ENCODE data around the gene DNAJB4.

DNA sequence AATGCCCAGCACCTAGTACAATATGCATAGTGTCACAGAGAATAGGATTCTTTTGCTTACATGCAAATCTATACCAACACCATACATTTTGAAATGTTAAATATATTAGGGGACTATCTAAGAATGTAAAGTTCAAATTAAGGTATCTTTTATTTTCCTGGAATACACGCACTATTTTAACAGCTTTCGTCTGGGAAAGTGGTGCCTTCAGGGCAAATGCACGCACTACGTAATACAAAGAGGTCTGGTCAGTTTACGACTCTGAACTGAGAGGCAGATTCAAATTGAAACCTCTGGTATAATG lies 26.8 kb upstream of the DNAJB4 start:
- TF ChIP-seq, protein P1, sequence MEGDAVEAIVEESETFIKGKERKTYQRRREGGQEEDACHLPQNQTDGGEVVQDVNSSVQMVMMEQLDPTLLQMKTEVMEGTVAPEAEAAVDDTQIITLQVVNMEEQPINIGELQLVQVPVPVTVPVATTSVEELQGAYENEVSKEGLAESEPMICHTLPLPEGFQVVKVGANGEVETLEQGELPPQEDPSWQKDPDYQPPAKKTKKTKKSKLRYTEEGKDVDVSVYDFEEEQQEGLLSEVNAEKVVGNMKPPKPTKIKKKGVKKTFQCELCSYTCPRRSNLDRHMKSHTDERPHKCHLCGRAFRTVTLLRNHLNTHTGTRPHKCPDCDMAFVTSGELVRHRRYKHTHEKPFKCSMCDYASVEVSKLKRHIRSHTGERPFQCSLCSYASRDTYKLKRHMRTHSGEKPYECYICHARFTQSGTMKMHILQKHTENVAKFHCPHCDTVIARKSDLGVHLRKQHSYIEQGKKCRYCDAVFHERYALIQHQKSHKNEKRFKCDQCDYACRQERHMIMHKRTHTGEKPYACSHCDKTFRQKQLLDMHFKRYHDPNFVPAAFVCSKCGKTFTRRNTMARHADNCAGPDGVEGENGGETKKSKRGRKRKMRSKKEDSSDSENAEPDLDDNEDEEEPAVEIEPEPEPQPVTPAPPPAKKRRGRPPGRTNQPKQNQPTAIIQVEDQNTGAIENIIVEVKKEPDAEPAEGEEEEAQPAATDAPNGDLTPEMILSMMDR (IDR thresholded peaks at IDR 0.05; ENCODE audit: low read length), result no peak
- no peak for TF ChIP-seq EZH2 (IDR thresholded peaks at IDR 0.05; ENCODE audit: borderline replicate concordance, low read length)
